ENCODE results near the gene MANEA.

The MANEA gene

GRCh38 chr6:95614094-95614493, 36.8 kb downstream of the MANEA start:
- no peak overlapping the region for H4K91ac ChIP-seq (ENCODE audit: low read depth, low read length, poor library complexity)
- H2AK5ac ChIP-seq (ENCODE audit: low read depth, low read length) = no peak overlapping the region
- no peak overlapping the region for H3K14ac ChIP-seq (ENCODE audit: low read length)
- no peak overlapping the region for H3K9ac ChIP-seq (ENCODE audit: low read depth, low read length, poor library complexity)
- no peaks in the 10 kb centered on the region for H3K27me3 ChIP-seq (ENCODE audit: control insufficient read depth in 3 of 3, insufficient read depth in 3 of 3, low read depth in 1 of 3, low read length in 3 of 3)
- no peak overlapping the region for H3K18ac ChIP-seq (ENCODE audit: low read length)
- H2BK120ac ChIP-seq (ENCODE audit: low read depth, low read length) = no peak overlapping the region
- no peaks in the 10 kb centered on the region for H3K9me3 ChIP-seq (replicated peaks in 1 of 2; ENCODE audit: control insufficient read depth in 2 of 2, insufficient read depth in 1 of 2, low read depth in 1 of 2, low read length in 2 of 2)
- no peak overlapping the region for H2AFZ ChIP-seq (ENCODE audit: low read length)
- no peak overlapping the region for H2BK15ac ChIP-seq (ENCODE audit: low read length)
- no peak overlapping the region for H3K4me2 ChIP-seq (ENCODE audit: insufficient read depth, low read length, poor library complexity, severe bottlenecking)
- H3K4me1 ChIP-seq (ENCODE audit: control insufficient read depth in 2 of 2, insufficient read depth in 1 of 2, low read depth in 1 of 2, low read length in 2 of 2) = no peaks in the 10 kb centered on the region
- H2BK12ac ChIP-seq (ENCODE audit: low read length) = no peak overlapping the region
- no peak overlapping the region for H3K27ac ChIP-seq (replicated peaks; ENCODE audit: low read length)
- no peak overlapping the region for H2BK5ac ChIP-seq (ENCODE audit: low read length)
- H3K4ac ChIP-seq (ENCODE audit: low read length) = no peak overlapping the region
- no peak overlapping the region for H3K4me3 ChIP-seq (ENCODE audit: low read length in 2 of 2)
- no peak for DNase-seq (ENCODE audit: low spot score)
- H3K36me3 ChIP-seq (replicated peaks in 1 of 2; ENCODE audit: control insufficient read depth in 2 of 2, insufficient read depth in 2 of 2, low read length in 2 of 2) = no peaks in the 10 kb centered on the region
- peaks cover 2% of the 10 kb centered on the region for H3K79me1 ChIP-seq (ENCODE audit: low read depth, low read length)
- no peak overlapping the region for H4K8ac ChIP-seq (ENCODE audit: low read depth, low read length)
- no peak overlapping the region for H3K23ac ChIP-seq (ENCODE audit: low read depth, low read length, poor library complexity)
- no CpG with 5 or more reads among the region's 3 CpGs for WGBS, 2 donors (ENCODE audit: extremely low coverage in 2 of 2, insufficient read length in 2 of 2, insufficient replicate concordance in 1 of 2)

GRCh38 chr6:95629551-95629950, 52.2 kb downstream of the MANEA start:
- no peaks in the 10 kb centered on the region for H3K36me3 ChIP-seq (replicated peaks in 1 of 2; ENCODE audit: control insufficient read depth in 2 of 2, insufficient read depth in 2 of 2, low read length in 2 of 2)
- no CpG with 5 or more reads among the region's 2 CpGs for WGBS, 2 donors (ENCODE audit: extremely low coverage in 2 of 2, insufficient read length in 2 of 2, insufficient replicate concordance in 1 of 2)
- H2BK12ac ChIP-seq (ENCODE audit: low read length) = no peak overlapping the region
- no peaks in the 10 kb centered on the region for H3K9me3 ChIP-seq (replicated peaks in 1 of 2; ENCODE audit: control insufficient read depth in 2 of 2, insufficient read depth in 1 of 2, low read depth in 1 of 2, low read length in 2 of 2)
- no peak overlapping the region for H3K14ac ChIP-seq (ENCODE audit: low read length)
- no peak overlapping the region for H2AK5ac ChIP-seq (ENCODE audit: low read depth, low read length)
- no peaks in the 10 kb centered on the region for H3K27me3 ChIP-seq (ENCODE audit: control insufficient read depth in 3 of 3, insufficient read depth in 3 of 3, low read depth in 1 of 3, low read length in 3 of 3)
- no peak overlapping the region for H3K4me2 ChIP-seq (ENCODE audit: insufficient read depth, low read length, poor library complexity, severe bottlenecking)
- H4K91ac ChIP-seq (ENCODE audit: low read depth, low read length, poor library complexity) = no peak overlapping the region
- H2BK5ac ChIP-seq (ENCODE audit: low read length) = no peak overlapping the region
- H3K18ac ChIP-seq (ENCODE audit: low read length) = no peak overlapping the region
- no peak overlapping the region for H3K9ac ChIP-seq (ENCODE audit: low read depth, low read length, poor library complexity)
- H3K4ac ChIP-seq (ENCODE audit: low read length) = no peak overlapping the region
- H3K23ac ChIP-seq (ENCODE audit: low read depth, low read length, poor library complexity) = no peak overlapping the region
- DNase-seq (ENCODE audit: low spot score) = no peak
- H2BK120ac ChIP-seq (ENCODE audit: low read depth, low read length) = no peak overlapping the region
- H3K79me1 ChIP-seq (ENCODE audit: low read depth, low read length) = no peaks in the 10 kb centered on the region
- H2BK15ac ChIP-seq (ENCODE audit: low read length) = no peak overlapping the region
- no peak overlapping the region for H4K8ac ChIP-seq (ENCODE audit: low read depth, low read length)
- H3K4me1 ChIP-seq (ENCODE audit: control insufficient read depth in 2 of 2, insufficient read depth in 1 of 2, low read depth in 1 of 2, low read length in 2 of 2) = peaks cover 2 to 8% of the 10 kb centered on the region in 2 donors
- no peak overlapping the region for H3K27ac ChIP-seq (replicated peaks; ENCODE audit: low read length)
- H2AFZ ChIP-seq (ENCODE audit: low read length) = peak overlapping the region; percentile 65
- no peak overlapping the region for H3K4me3 ChIP-seq (ENCODE audit: low read length in 2 of 2)

GRCh38 chr6:95636552-95637431, 59.5 kb downstream of the MANEA start:
- DNase-seq (ENCODE audit: low spot score) = no peak
- no peak overlapping the region for H3K4me2 ChIP-seq (ENCODE audit: insufficient read depth, low read length, poor library complexity, severe bottlenecking)
- H2BK120ac ChIP-seq (ENCODE audit: low read depth, low read length) = peak overlapping the region; percentile 72
- H2BK15ac ChIP-seq (ENCODE audit: low read length) = peak overlapping the region; percentile 67
- H2BK12ac ChIP-seq (ENCODE audit: low read length) = no peak overlapping the region
- peaks cover 0 to 3% of the 10 kb centered on the region in 2 donors for H3K9me3 ChIP-seq (replicated peaks in 1 of 2; ENCODE audit: control insufficient read depth in 2 of 2, insufficient read depth in 1 of 2, low read depth in 1 of 2, low read length in 2 of 2)
- H3K27ac ChIP-seq (replicated peaks; ENCODE audit: low read length) = no peak overlapping the region
- peak overlapping the region; percentile 53 for H2BK5ac ChIP-seq (ENCODE audit: low read length)
- no peak overlapping the region for H3K9ac ChIP-seq (ENCODE audit: low read depth, low read length, poor library complexity)
- peak overlapping the region; percentile 80 for H3K18ac ChIP-seq (ENCODE audit: low read length)
- H3K4me1 ChIP-seq (ENCODE audit: control insufficient read depth in 2 of 2, insufficient read depth in 1 of 2, low read depth in 1 of 2, low read length in 2 of 2) = no peaks in the 10 kb centered on the region
- H3K4me3 ChIP-seq (ENCODE audit: low read length in 2 of 2) = peak overlapping the region in 1 of 2 donors; percentile 1
- H3K36me3 ChIP-seq (replicated peaks in 1 of 2; ENCODE audit: control insufficient read depth in 2 of 2, insufficient read depth in 2 of 2, low read length in 2 of 2) = no peaks in the 10 kb centered on the region
- no peak overlapping the region for H3K23ac ChIP-seq (ENCODE audit: low read depth, low read length, poor library complexity)
- H2AK5ac ChIP-seq (ENCODE audit: low read depth, low read length) = no peak overlapping the region
- peaks cover 2% of the 10 kb centered on the region for H3K79me1 ChIP-seq (ENCODE audit: low read depth, low read length)
- peak overlapping the region; percentile 48 for H4K8ac ChIP-seq (ENCODE audit: low read depth, low read length)
- no peak overlapping the region for H3K4ac ChIP-seq (ENCODE audit: low read length)
- peak overlapping the region; percentile 17 for H3K14ac ChIP-seq (ENCODE audit: low read length)
- no peak overlapping the region for H2AFZ ChIP-seq (ENCODE audit: low read length)
- WGBS, 2 donors (ENCODE audit: extremely low coverage in 2 of 2, insufficient read length in 2 of 2, insufficient replicate concordance in 1 of 2) = no CpG with 5 or more reads among the region's 25 CpGs
- peak overlapping the region; percentile 72 for H4K91ac ChIP-seq (ENCODE audit: low read depth, low read length, poor library complexity)
- no peaks in the 10 kb centered on the region for H3K27me3 ChIP-seq (ENCODE audit: control insufficient read depth in 3 of 3, insufficient read depth in 3 of 3, low read depth in 1 of 3, low read length in 3 of 3)

GRCh38 chr6:95648636-95649035, 71.3 kb downstream of the MANEA start:
- H4K91ac ChIP-seq (ENCODE audit: low read depth, low read length, poor library complexity) = no peak overlapping the region
- H3K14ac ChIP-seq (ENCODE audit: low read length) = no peak overlapping the region
- H3K18ac ChIP-seq (ENCODE audit: low read length) = no peak overlapping the region
- DNase-seq (ENCODE audit: low spot score) = no peak
- no peaks in the 10 kb centered on the region for H3K36me3 ChIP-seq (replicated peaks in 1 of 2; ENCODE audit: control insufficient read depth in 2 of 2, insufficient read depth in 2 of 2, low read length in 2 of 2)
- no peak overlapping the region for H3K4me2 ChIP-seq (ENCODE audit: insufficient read depth, low read length, poor library complexity, severe bottlenecking)
- no peaks in the 10 kb centered on the region for H3K79me1 ChIP-seq (ENCODE audit: low read depth, low read length)
- H2BK12ac ChIP-seq (ENCODE audit: low read length) = no peak overlapping the region
- no peaks in the 10 kb centered on the region for H3K27me3 ChIP-seq (ENCODE audit: control insufficient read depth in 3 of 3, insufficient read depth in 3 of 3, low read depth in 1 of 3, low read length in 3 of 3)
- H3K4me3 ChIP-seq (ENCODE audit: low read length in 2 of 2) = no peak overlapping the region
- H2BK120ac ChIP-seq (ENCODE audit: low read depth, low read length) = no peak overlapping the region
- no peak overlapping the region for H3K23ac ChIP-seq (ENCODE audit: low read depth, low read length, poor library complexity)
- no peak overlapping the region for H2BK15ac ChIP-seq (ENCODE audit: low read length)
- no CpG with 5 or more reads among the region's 2 CpGs for WGBS, 2 donors (ENCODE audit: extremely low coverage in 2 of 2, insufficient read length in 2 of 2, insufficient replicate concordance in 1 of 2)
- H3K9me3 ChIP-seq (replicated peaks in 1 of 2; ENCODE audit: control insufficient read depth in 2 of 2, insufficient read depth in 1 of 2, low read depth in 1 of 2, low read length in 2 of 2) = no peaks in the 10 kb centered on the region
- no peak overlapping the region for H2AK5ac ChIP-seq (ENCODE audit: low read depth, low read length)
- H3K4me1 ChIP-seq (ENCODE audit: control insufficient read depth in 2 of 2, insufficient read depth in 1 of 2, low read depth in 1 of 2, low read length in 2 of 2) = no peaks in the 10 kb centered on the region
- H2AFZ ChIP-seq (ENCODE audit: low read length) = no peak overlapping the region
- no peak overlapping the region for H3K9ac ChIP-seq (ENCODE audit: low read depth, low read length, poor library complexity)
- H3K4ac ChIP-seq (ENCODE audit: low read length) = no peak overlapping the region
- no peak overlapping the region for H3K27ac ChIP-seq (replicated peaks; ENCODE audit: low read length)
- H2BK5ac ChIP-seq (ENCODE audit: low read length) = no peak overlapping the region
- H4K8ac ChIP-seq (ENCODE audit: low read depth, low read length) = no peak overlapping the region

Data from neuronal stem cell (in vitro differentiated cells).